ENCODE data around the gene SHROOM2. TPM values are rescaled to one million over a fixed set of nuclear protein-coding genes. Genes with fewer than 3 reads are reported as not detected.

The SHROOM2 gene
- total and polyA plus RNA-seq, 2 of the 4 experiments (the other 2 are of a cell fraction), result 8.1 to 14.2 TPM

GRCh38 chrX:9966775-9967408 lies 180.7 kb downstream of the SHROOM2 start, which contains the start of gene CLDN34:
Gene CLDN34 (plus strand): TSS chrX:9967358. CDS start chrX:9967358, 0 bp downstream.
- Histone ChIP-seq H4K8ac (ENCODE audit: low read depth in 2 of 2, low read length in 2 of 2) (no peak within 1 kb of the TSS), H4K5ac (ENCODE audit: low read depth, low read length) (no peak within 1 kb of the TSS), H2BK15ac (ENCODE audit: low read depth, low read length) (no peak within 1 kb of the TSS), H2AK9ac (replicated peaks; ENCODE audit: low read depth, low read length, poor library complexity) (no peak within 1 kb of the TSS), H3K9ac (ENCODE audit: low read depth, low read length) (no peak within 1 kb of the TSS), H4K91ac (ENCODE audit: insufficient read depth, low read depth, low read length) (no peak within 1 kb of the TSS), H3K4me2 (ENCODE audit: low read depth, low read length) (no peak within 1 kb of the TSS), H3K4me3 (ENCODE audit: insufficient read depth, low read depth, low read length) (no peak within 1 kb of the TSS), H3K4me1 (ENCODE audit: control insufficient read depth, insufficient read depth, low read length) (no peaks in the 10 kb centered on the region), H2BK120ac (ENCODE audit: low read depth, low read length) (no peak within 1 kb of the TSS), H2BK20ac (ENCODE audit: low read depth, low read length) (no peak within 1 kb of the TSS), H3K56ac (ENCODE audit: extremely low read depth, insufficient read depth, low read length) (no peak within 1 kb of the TSS), H3K9me1 (ENCODE audit: insufficient read depth, low read length) (no peaks in the 10 kb centered on the region), H3K79me1 (ENCODE audit: low read depth in 1 of 2, low read length in 2 of 2) (no peaks in the 10 kb centered on the region), H3K23ac (ENCODE audit: low read depth, low read length) (no peak within 1 kb of the TSS), H3K9me3 (ENCODE audit: control insufficient read depth, insufficient read depth, low read length) (no peaks in the 10 kb centered on the region; the same call in 1 of the 2 replicates), H4K20me1 (ENCODE audit: insufficient read depth, low read length) (no peaks in the 10 kb centered on the region), H3K4ac (ENCODE audit: low read depth, low read length) (no peak within 1 kb of the TSS), H3K27ac (ENCODE audit: insufficient read depth, low read length) (no peak within 1 kb of the TSS), H2AFZ (replicated peaks; ENCODE audit: low read length, poor library complexity) (no peak within 1 kb of the TSS), H2AK5ac (ENCODE audit: low read depth, low read length) (no peak within 1 kb of the TSS), H3K18ac (ENCODE audit: low read depth, low read length) (no peak within 1 kb of the TSS), H3K14ac (replicated peaks; ENCODE audit: low read depth, low read length) (no peak within 1 kb of the TSS), H3K36me3 (ENCODE audit: control insufficient read depth, insufficient read depth, low read length) (no peaks in the 10 kb centered on the region), H3K27me3 (ENCODE audit: control insufficient read depth, insufficient read depth, low read length) (no peaks in the 10 kb centered on the region), H2BK5ac (ENCODE audit: low read depth, low read length, poor library complexity, severe bottlenecking) (no peak within 1 kb of the TSS)
- ChIA-PET CTCF (no interaction called here), POLR2A (ENCODE audit: unreplicated experiment) (no interaction called here)
- no peak for ATAC-seq (ENCODE audit: low read depth)
- TF ChIP-seq RCOR1 (IDR thresholded peaks at IDR 0.05; ENCODE audit: insufficient replicate concordance, low read length) (no peak), CTCF (conservative IDR thresholded peaks at IDR 0.05; ENCODE audit: low read depth, low read length) (no peak), MXI1 (IDR thresholded peaks at IDR 0.05; ENCODE audit: borderline replicate concordance, low read depth, low read length) (no peak), RAD21 (IDR thresholded peaks at IDR 0.05; ENCODE audit: low read length) (no peak), BHLHE40 (IDR thresholded peaks at IDR 0.05; ENCODE audit: low read depth, low read length) (no peak), RFX5 (IDR thresholded peaks at IDR 0.05; ENCODE audit: low read depth, low read length) (no peak)
- BruUV-seq (replicated peaks), result no TSS peak
- in situ Hi-C loops (cut with MboI; ENCODE audit: low sequenced_read_pairs), result no loop called here
- DNase-seq, result no peak
- dilution Hi-C loops (cut with HindIII; ENCODE audit: low sequenced_read_pairs, unreplicated experiment), result no loop called here
- WGBS, 2 experiments (ENCODE audit: extremely low coverage in 2 of 2, insufficient read length in 1 of 2), result 81% methylated on average over 7 of the region's 16 CpGs; no CpG with 5 or more reads in 1 of the 2 experiments
- intact Hi-C loops (cut with micrococcal nuclease), result no loop called here
